HG03457 (cell line): ENCODE results near the gene XCL2.
A peak's percentile ranks its signal among the peaks of the same experiment; 100 is the strongest.

Experiments
- ATAC-seq: cut with Tn5 transposase; IDR thresholded peaks from one replicate; pipeline ENCODE4 v1.9.1; 2021; ENCODE audit warnings: moderate number of reproducible peaks; ENCODE audit not compliant: unreplicated experiment

The XCL2 gene

GRCh38 chr1:168518201-168518689 is 25.6 kb downstream of the XCL2 start:
- no peak for ATAC-seq

DNA sequence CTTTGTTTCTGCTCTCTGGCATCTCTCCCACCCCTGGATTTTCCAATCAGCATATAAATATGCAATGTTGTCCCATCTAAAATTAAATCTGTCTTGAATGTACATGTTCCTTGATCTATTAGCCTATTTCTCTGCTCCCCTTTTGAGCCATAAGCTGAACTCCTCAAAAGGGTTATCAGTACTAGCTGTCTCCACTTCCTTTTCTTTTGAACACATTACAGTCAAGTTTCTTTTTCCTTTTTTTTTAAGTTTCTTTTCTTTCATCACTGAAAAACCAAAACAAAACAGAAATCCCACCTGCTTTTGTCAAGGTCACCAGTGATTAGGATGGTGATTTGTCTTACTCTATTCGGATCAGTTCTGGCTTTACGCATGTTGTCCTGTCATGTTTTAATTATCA is 29.3 kb downstream of the XCL2 start:
- no peak for ATAC-seq

DNA sequence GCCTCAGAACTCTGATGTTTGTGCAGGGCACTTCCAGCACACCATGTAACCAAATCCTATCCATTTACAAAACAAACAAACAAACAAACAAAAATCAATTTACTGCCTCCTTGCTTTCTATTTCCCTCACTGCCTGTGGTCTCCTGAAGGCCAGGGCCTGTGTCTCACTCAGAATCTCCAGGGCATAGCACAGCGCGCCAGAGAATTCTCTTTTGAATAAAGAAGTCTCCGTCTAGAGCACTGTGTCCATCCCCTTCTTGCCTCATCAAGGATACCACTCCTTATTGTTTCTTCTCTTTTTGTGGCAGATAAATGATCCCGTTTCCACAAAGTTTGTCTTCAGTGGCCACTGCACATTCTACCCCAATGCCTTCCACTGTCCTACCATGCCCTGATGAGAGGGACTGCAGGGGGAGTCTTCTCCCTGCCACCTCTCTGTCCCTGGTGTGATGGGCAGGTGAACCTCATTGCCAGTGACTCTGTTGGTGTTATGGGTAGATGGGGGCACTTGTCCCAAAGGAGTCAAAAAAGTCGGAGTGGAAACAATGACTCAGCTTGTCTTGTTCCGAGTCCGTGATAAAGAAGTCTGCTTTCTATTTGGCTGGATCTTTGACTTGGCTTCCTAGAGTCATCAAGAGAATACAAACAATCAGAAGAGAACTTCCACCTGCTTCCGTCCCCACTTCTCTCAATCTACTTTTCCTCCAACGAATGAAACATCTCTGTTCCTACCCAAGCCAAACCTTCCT is 30.0 kb downstream of the XCL2 start:
- no peak for ATAC-seq

GRCh38 chr1:168512864-168513595 is 30.8 kb downstream of the XCL2 start:
- no peak for ATAC-seq

GRCh38 chr1:168509875-168510791 is 33.7 kb downstream of the XCL2 start:
- peak; percentile 67 for ATAC-seq

GRCh38 chr1:168509210-168509609 is 34.6 kb downstream of the XCL2 start:
- ATAC-seq, result no peak

DNA sequence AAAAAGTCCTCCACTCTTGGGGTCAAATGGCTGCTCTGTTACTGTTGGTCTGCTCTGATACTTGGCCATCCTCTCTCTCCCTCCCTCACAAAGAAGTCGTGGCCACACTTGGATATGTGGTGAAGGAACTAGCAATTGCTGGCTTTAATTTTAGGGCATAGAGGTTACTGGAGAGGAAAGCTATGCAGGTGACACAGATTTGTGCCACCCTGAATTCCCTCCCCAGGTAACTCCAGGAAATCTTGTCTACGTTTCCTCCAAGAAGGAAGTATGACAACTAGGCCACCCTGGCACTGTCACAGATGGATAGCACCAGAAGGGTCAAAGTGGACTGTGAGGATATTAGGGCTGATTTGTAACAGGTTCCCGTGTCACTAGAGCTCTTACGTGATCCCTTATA is 36.0 kb downstream of the XCL2 start:
- ATAC-seq, result no peak

GRCh38 chr1:168507231-168507630 is 36.6 kb downstream of the XCL2 start:
- ATAC-seq, result no peak

- no peak for ATAC-seq
Measured at GRCh38 chr1:168506204-168506819, 37.5 kb downstream of the XCL2 start.

DNA sequence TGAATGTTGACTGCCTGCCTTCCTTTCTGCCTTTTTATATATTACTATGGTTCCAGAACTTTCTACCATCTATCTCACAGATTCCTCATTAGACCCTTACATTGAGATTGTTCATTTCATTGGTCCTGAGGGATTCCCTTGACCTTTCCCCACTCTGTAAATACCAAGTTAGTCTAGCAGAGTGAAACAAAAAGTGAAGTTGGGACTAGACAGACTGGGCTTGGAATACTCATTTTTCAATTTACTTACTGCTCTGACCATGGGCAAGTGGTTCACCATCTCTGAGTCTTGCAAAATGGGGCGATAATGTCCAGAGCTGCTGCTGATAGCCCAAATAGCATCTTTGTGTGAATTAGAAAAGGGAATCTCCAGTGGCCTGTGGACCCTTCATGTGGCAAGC is 38.8 kb downstream of the XCL2 start:
- no peak for ATAC-seq

DNA sequence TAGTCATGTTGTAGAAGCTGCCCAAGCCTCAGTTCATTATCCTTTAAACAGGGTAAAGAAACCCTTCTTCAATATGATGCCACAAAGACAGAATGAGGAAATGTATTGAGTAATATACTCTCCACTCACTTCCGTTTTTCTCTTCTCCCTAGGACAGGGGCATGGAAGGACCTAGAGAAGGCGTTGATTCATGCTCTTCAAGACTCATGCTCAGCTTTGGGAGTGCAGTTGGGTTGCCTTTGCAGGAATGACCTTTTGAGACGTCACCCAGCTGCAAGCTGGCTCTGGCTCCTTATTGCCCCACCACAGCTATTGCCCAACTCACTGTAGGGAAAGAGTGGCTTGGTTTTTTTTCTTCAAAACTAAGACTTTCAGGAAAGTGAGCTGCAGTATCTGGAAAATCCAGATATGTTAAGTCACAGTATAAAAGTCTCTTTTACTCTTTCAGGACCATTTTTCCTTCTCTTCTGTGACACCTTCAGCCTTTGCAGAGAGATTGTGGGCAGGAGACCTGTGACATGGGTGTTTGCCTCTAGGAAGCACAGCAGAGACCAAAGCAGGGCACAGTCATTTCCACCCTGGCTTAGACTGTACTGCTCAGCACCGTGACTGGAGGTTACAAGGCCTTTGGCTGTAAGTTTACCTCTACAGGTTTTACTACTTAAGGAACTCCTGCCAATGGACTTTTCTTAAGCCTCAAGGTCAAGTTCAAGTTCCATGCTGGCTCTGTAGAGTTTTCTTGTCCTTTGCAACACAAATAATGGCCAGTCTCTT is 39.5 kb downstream of the XCL2 start:
- ATAC-seq, result peak; percentile 77

DNA sequence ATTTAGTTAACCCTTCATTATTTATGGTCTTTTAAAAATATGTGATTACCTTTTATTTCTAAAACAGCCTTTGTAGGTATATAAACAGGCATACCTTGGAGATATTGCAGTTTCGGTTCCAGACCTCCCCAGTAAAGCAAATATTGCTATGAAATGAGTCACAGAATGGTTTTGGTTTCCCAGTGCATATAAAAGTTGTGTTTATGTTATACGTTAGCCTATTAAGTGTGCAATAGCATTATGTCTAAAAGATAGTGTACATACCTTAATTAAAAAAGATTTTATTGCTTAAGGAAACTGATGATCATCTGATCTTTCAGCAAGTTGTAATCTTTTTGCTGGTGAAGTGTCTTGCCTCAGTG is 44.1 kb downstream of the XCL2 start:
- no peak for ATAC-seq

DNA sequence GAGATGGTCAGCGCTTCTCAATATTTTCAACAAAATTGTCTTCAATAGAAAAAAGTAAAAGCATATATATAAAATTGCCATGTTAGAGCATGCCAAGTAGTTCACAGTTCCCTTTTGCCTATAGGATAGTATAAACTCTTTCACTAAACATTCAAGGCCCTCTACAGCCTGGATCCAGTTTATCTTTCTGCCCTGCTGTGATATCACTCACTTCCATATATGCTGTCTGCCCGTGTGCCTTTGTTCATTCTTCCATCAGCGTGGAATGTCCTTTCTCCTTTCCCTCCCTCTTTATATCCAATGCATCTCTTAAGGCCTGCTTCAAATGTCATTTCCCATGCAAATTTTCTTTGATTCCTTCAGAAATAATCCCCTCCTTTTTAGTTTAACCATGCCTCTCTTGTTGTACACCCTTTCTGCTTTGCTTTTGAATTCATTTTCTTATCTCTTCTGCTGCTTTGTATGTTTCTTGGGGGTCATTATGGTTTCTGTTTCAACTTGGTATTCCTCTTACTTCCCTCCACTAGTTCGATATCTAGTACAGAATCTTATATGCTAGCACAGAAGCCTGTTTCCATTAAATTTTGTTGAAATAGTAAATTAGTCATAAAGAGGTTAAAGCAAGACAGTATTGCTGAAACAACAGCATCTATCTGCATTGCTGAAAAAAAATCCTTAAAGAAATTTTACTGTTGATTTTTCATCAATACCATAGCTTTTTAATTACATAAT is 44.7 kb downstream of the XCL2 start:
- no peak for ATAC-seq

- no peak for ATAC-seq
Measured at GRCh38 chr1:168498159-168498631, 45.6 kb downstream of the XCL2 start.

GRCh38 chr1:168497376-168497950 is 46.3 kb downstream of the XCL2 start:
- no peak for ATAC-seq

DNA sequence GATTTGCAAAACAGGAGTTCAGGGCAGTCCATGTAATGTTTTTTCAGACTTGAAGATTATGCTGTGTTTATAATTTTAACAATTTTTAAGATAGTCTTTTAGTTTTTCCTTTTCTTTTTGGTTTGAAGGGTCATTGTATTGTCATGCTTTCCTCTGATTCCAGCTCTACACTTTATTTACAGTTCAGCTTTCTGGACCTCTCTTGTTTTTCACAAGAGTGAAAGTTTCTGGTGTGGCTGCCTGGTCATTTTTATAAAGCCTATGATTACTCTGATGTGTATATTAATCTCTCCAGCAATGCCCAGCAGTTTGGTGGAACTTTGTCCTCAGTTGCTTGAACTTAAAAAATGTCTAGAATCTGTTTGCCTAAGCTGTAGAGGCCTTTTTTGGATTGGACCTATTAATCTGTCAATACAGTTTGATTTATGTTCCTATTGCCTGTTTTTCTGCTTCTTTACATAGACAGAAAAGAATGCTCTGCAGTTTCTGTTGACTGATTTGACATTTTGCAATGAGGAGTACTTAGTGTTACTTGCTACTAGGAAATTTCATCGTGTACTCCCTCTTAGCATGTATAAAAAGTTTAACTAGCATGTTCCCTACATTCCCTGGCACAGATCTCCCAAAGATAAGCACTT is 52.2 kb downstream of the XCL2 start:
- ATAC-seq, result no peak
